ENCODE data around the gene PDZRN4.

Gene PDZRN4

GRCh38 chr12:41509271-41510055 lies 321.3 kb downstream of the PDZRN4 start:
- in situ Hi-C loops (cut with HindIII; ENCODE audit: low sequenced_read_pairs), result no loop called here
- no peak overlapping the region for H3K4me3 ChIP-seq (ENCODE audit: low read depth, low read length)
- DNase-seq (ENCODE audit: low read depth), result no peak
- no peak for TF ChIP-seq CTCF (IDR thresholded peaks at IDR 0.05; ENCODE audit: low read depth, low read length, missing control alignments)

- no peak for DNase-seq (ENCODE audit: low read depth)
- TF ChIP-seq CTCF (IDR thresholded peaks at IDR 0.05; ENCODE audit: low read depth, low read length, missing control alignments), result no peak
- in situ Hi-C loops (cut with HindIII; ENCODE audit: low sequenced_read_pairs), result no loop called here
- H3K4me3 ChIP-seq (ENCODE audit: low read depth, low read length), result no peak overlapping the region
Measured at GRCh38 chr12:41510470-41510869, 322.4 kb downstream of the PDZRN4 start.

- DNase-seq (ENCODE audit: low read depth), result no peak
- H3K4me3 ChIP-seq (ENCODE audit: low read depth, low read length), result no peak overlapping the region
- in situ Hi-C loops (cut with HindIII; ENCODE audit: low sequenced_read_pairs), result no loop called here
- no peak for TF ChIP-seq CTCF (IDR thresholded peaks at IDR 0.05; ENCODE audit: low read depth, low read length, missing control alignments)
Measured at GRCh38 chr12:41511247-41511646, 323.1 kb downstream of the PDZRN4 start.

- no peak overlapping the region for H3K4me3 ChIP-seq (ENCODE audit: low read depth, low read length)
- in situ Hi-C loops (cut with HindIII; ENCODE audit: low sequenced_read_pairs), result no loop called here
- DNase-seq (ENCODE audit: low read depth), result no peak
- TF ChIP-seq CTCF (IDR thresholded peaks at IDR 0.05; ENCODE audit: low read depth, low read length, missing control alignments), result no peak
Measured at GRCh38 chr12:41512497-41512896, 324.4 kb downstream of the PDZRN4 start.

- DNase-seq (ENCODE audit: low read depth), result no peak
- in situ Hi-C loops (cut with HindIII; ENCODE audit: low sequenced_read_pairs), result no loop called here
- TF ChIP-seq CTCF (IDR thresholded peaks at IDR 0.05; ENCODE audit: low read depth, low read length, missing control alignments), result no peak
- H3K4me3 ChIP-seq (ENCODE audit: low read depth, low read length), result no peak overlapping the region
Measured at GRCh38 chr12:41514021-41514777, 326.1 kb downstream of the PDZRN4 start.

GRCh38 chr12:41514907-41515306 lies 326.8 kb downstream of the PDZRN4 start:
- in situ Hi-C loops (cut with HindIII; ENCODE audit: low sequenced_read_pairs), result no loop called here
- no peak for DNase-seq (ENCODE audit: low read depth)
- no peak overlapping the region for H3K4me3 ChIP-seq (ENCODE audit: low read depth, low read length)
- peak; percentile 27 for TF ChIP-seq CTCF (IDR thresholded peaks at IDR 0.05; ENCODE audit: low read depth, low read length, missing control alignments)

Measured in astrocyte of the cerebellum (primary cell).